Ovary (tissue), 9 donors: Measurements from ENCODE around the gene SNCAIP. TPM values are rescaled to one million over a fixed set of nuclear protein-coding genes. Genes with fewer than 3 reads are reported as not detected.

Experiments
- DNase-seq, 5 donors: peaks; one replicate each; pipeline ENCODE4 v3.0.0-alpha.2; 2019 to 2020
- H3K27ac ChIP-seq, 2 donors: fragments of 200-600 bp; one replicate each; pipeline versions ENCODE4 v1.5.1 to v1.8.0; 2019 to 2022
- H3K27me3 ChIP-seq: fragments of 200-600 bp; one replicate; pipeline ENCODE4 v1.8.0; 2022
- H3K36me3 ChIP-seq: fragments of 200-600 bp; sonication (generic); one replicate; pipeline ENCODE4 v1.5.1; 2019
- H3K4me1 ChIP-seq: one replicate; pipeline ENCODE4 v1.8.1; 2013; ENCODE audit warnings: mild to moderate bottlenecking, moderate library complexity; ENCODE audit not compliant: insufficient read depth
- H3K4me3 ChIP-seq: fragments of 200-600 bp; sonication (generic); one replicate; pipeline ENCODE4 v1.5.1; 2017
- H3K9me3 ChIP-seq, 2 donors: fragments of 200-600 bp in 1 of 2; sonication (generic) in 1 of 2; one replicate each; pipeline versions ENCODE4 v1.5.1 to v1.8.1; 2013 to 2019; ENCODE audit warnings: mild to moderate bottlenecking in 1 of 2, moderate library complexity in 1 of 2
- EP300 ChIP-seq: sonication (generic); formaldehyde crosslinking; IDR thresholded peaks from one replicate; pipeline ENCODE4 v1.6.1; 2017; ENCODE audit warnings: antibody characterized with exemption
- POLR2A ChIP-seq: fragments of 450-650 bp; IDR thresholded peaks from one replicate; pipeline ENCODE4 v1.6.1; 2017; ENCODE audit warnings: antibody characterized with exemption, mild to moderate bottlenecking, moderate library complexity
- WGBS, 3 donors: extraction: QIAGEN DNeasy Blood & Tissue Kit in 1 of 3; methylation state at CpG; one replicate each; pipeline versions ENCODE4 v1.1.5 to v1.1.7; 2013 to 2017; 5-methylcytosine and 5-hydroxymethylcytosine counted together
- intact Hi-C, 4 donors: fragments of 100-400 bp; cut with DNase I; formaldehyde crosslinking; loops; one replicate each; pipeline versions ENCODE4 v1.11.0 to v1.15.1; 2022 to 2023
- polyA plus RNA-seq, 2 donors: library from polyadenylated mRNA; stranded (reverse); fragments of 200-250 nt in 1 of 2; fragments of 350-450 nt in 1 of 2; fragmentation: Illumina TruSeq in 1 of 2; extraction: RNeasy Lipid Tissue Mini Kit (QIAGEN cat#74804) in 1 of 2; gene quantifications; one replicate each; pipeline ENCODE4 v1.2.3, GENCODE V29; 2013 to 2014
- total RNA-seq, 7 donors: library from RNA; depleted of rRNA in 2 of 7; stranded (reverse); fragments of >200 nt in 2 of 7; fragmentation: NEBNext Ultra II Directional in 3 of 7; extraction: Animal tissue kit (Norgen Biotek cat#: 25700) in 3 of 7; gene quantifications; one replicate each; pipeline versions ENCODE4 v1.1.0 to v1.2.4, GENCODE V29; 2016 to 2023
- TF ChIP-seq, protein P1 (sequence below), 3 donors: fragments of 450-650 bp in 2 of 3; fragments of 200-600 bp in 1 of 3; IDR thresholded peaks; one replicate each; pipeline versions ENCODE4 v1.5.1 to v1.8.0; 2016 to 2022; ENCODE audit warnings: antibody characterized with exemption in 3 of 3, mild to moderate bottlenecking in 1 of 3
- donor health status: DM: no; HTN: no; CAD: no; lungs with moderate emphysema.
- donor health status: DM: no; HTN: no; CAD: no.
- donor health status: Bipolar disorder and iron deficiency.
- donor health status: DM: yes; HTN: yes; CAD: no.
- donor health status: DM: no; HTN: no; CAD: no.
- donor health status: DM: yes; HTN: yes; CAD: no.

The SNCAIP gene
- total and polyA plus RNA-seq, 9 donors = 20.4 to 92.5 (median 46.9) TPM

GRCh38 chr5:122430319-122430586 is 118.2 kb downstream of the SNCAIP start:
- Histone ChIP-seq H3K4me3 (no peak overlapping the region), H3K27me3 (no peaks in the 10 kb centered on the region), H3K27ac (no peak overlapping the region), H3K4me1 (peaks cover 8% of the 10 kb centered on the region), H3K36me3 (no peaks in the 10 kb centered on the region), H3K9me3 (no peaks in the 10 kb centered on the region)
- no peak for DNase-seq
- intact Hi-C loops = no loop called here
- no peak for TF ChIP-seq POLR2A
- TF ChIP-seq EP300 = no peak
- TF ChIP-seq, protein P1, sequence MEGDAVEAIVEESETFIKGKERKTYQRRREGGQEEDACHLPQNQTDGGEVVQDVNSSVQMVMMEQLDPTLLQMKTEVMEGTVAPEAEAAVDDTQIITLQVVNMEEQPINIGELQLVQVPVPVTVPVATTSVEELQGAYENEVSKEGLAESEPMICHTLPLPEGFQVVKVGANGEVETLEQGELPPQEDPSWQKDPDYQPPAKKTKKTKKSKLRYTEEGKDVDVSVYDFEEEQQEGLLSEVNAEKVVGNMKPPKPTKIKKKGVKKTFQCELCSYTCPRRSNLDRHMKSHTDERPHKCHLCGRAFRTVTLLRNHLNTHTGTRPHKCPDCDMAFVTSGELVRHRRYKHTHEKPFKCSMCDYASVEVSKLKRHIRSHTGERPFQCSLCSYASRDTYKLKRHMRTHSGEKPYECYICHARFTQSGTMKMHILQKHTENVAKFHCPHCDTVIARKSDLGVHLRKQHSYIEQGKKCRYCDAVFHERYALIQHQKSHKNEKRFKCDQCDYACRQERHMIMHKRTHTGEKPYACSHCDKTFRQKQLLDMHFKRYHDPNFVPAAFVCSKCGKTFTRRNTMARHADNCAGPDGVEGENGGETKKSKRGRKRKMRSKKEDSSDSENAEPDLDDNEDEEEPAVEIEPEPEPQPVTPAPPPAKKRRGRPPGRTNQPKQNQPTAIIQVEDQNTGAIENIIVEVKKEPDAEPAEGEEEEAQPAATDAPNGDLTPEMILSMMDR (IDR thresholded peaks at IDR 0.05) = no peak
- 97 to 99% (median 98%) methylated on average over 2 of the region's 2 CpGs for WGBS, 3 donors

DNA sequence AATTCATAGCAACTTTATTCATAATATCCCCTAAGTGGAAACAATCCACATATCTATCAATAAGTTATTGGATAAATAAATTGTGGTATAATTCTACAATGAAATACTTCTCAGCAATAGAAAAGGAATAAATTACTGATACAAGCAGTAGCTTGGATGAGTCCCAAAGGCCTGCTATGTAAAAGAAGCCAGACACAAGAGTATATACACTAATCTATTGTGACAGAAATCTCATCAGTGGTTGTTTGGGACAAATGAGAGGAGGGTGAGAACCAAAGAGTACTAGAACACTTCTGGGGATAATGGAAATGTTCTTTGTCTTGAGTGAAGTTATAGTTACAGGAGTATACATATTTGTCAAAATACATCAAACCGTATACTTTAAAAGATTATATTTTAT is 119.3 kb downstream of the SNCAIP start:
- Histone ChIP-seq H3K4me1 (peaks cover 9% of the 10 kb centered on the region), H3K4me3 (no peak overlapping the region), H3K27me3 (no peaks in the 10 kb centered on the region), H3K36me3 (no peaks in the 10 kb centered on the region), H3K9me3 (no peaks in the 10 kb centered on the region), H3K27ac (no peak overlapping the region)
- intact Hi-C loops = no loop called here
- WGBS, 3 donors = 97 to 98% (median 97%) methylated on average over 1 of the region's 1 CpG
- TF ChIP-seq POLR2A = no peak
- DNase-seq = no peak

DNA sequence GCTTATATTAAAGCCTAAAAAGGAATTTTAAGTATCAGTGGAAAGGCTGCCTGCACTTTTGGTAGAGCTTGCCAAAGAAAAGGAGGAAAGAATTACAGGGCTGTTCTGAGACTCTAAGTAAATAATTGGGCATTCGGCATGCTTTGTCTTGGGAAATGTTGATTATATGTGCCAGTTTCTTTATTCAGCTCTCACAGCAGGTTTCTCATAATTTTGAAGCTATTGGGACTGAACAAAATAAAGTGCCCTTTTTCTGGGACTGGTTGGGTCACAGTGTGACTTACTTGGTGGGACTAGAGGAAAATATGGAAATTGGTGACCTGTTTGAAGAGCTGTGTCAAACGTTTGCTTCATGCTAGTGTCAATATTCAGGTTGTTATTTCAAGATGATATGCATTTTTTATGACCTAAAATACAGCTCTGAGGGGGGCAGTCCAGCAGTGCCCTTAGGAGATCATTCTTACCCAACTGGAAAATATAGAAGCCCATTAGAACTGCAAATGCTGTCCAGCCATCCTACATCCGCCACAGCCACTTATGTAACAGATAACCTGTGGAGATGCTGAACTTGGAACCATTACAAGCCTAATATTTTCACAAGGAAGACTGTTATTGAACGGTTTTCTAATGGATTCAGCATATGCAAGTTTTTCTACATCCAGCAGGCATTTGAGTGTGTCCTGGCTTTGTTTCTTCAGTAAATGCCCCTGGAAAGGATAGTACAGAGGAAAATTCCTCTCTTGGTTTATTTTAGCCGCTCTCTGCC is 122.4 kb downstream of the SNCAIP start:
- WGBS, 3 donors = 50 to 59% (median 57%) methylated on average over 5 of the region's 5 CpGs
- peaks cover 18% of the 10 kb centered on the region for H3K4me1 ChIP-seq

GRCh38 chr5:122435234-122435633 is 123.2 kb downstream of the SNCAIP start:
- DNase-seq = no peak
- 57 to 65% (median 60%) methylated on average over 4 of the region's 4 CpGs for WGBS, 3 donors
- Histone ChIP-seq H3K36me3 (no peaks in the 10 kb centered on the region), H3K4me1 (peaks cover 19% of the 10 kb centered on the region), H3K4me3 (no peak overlapping the region), H3K9me3 (no peaks in the 10 kb centered on the region), H3K27me3 (no peaks in the 10 kb centered on the region), H3K27ac (peak overlapping the region in 1 of 2 donors; percentile 51)
- TF ChIP-seq POLR2A (no peak), EP300 (no peak)
- TF ChIP-seq, protein P1 (IDR thresholded peaks at IDR 0.05) = no peak
- intact Hi-C loops = no loop called here

More for the DNA sequence above, 122.4 kb downstream of the SNCAIP start:
- Histone ChIP-seq H3K27me3 (no peaks in the 10 kb centered on the region), H3K4me3 (no peak overlapping the region), H3K36me3 (no peaks in the 10 kb centered on the region), H3K27ac (peak overlapping the region; percentile 7 to 51), H3K9me3 (no peaks in the 10 kb centered on the region)
- DNase-seq = no peak
- TF ChIP-seq POLR2A (no peak), EP300 (no peak)
- TF ChIP-seq, protein P1 (IDR thresholded peaks at IDR 0.05) = no peak
- intact Hi-C loops = no loop called here

DNA sequence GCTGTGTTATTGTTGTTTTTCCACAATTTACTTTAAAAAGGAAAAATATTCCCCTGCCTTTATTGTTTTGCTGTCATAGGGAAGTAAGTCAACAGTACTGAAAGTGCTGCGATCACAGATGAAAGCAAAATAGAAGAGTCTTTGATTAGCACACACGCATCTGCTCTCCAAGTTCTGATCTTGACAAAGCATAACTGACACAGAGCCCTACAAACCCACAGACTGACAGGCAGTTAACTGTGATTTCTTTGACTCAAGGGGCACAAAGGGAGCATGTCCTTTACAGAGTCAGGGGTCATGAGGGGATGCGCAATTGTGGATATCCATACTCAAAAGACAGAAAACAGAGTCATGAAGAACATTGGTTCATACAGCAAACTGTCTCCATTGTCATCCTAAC is 123.7 kb downstream of the SNCAIP start:
- H3K4me1 ChIP-seq = peaks cover 20% of the 10 kb centered on the region
- no peak for TF ChIP-seq EP300
- TF ChIP-seq, protein P1 (IDR thresholded peaks at IDR 0.05) = no peak
- H3K36me3 ChIP-seq = no peaks in the 10 kb centered on the region
- no peak overlapping the region for H3K4me3 ChIP-seq
- intact Hi-C loops = no loop called here
- peak overlapping the region in 1 of 2 donors; percentile 51 for H3K27ac ChIP-seq
- no peak for DNase-seq
- no peaks in the 10 kb centered on the region for H3K9me3 ChIP-seq
- WGBS, 3 donors = 63 to 86% (median 80%) methylated on average over 3 of the region's 3 CpGs
- H3K27me3 ChIP-seq = no peaks in the 10 kb centered on the region
